T1000 (cell line): ENCODE results near the gene LINS1.

Experiments used
- DNase-seq: peaks from one replicate; lab custom pipeline; 2025; ENCODE audit warnings: mixed read lengths; lab: John Stamatoyannopoulos, UW

Gene LINS1

DNA sequence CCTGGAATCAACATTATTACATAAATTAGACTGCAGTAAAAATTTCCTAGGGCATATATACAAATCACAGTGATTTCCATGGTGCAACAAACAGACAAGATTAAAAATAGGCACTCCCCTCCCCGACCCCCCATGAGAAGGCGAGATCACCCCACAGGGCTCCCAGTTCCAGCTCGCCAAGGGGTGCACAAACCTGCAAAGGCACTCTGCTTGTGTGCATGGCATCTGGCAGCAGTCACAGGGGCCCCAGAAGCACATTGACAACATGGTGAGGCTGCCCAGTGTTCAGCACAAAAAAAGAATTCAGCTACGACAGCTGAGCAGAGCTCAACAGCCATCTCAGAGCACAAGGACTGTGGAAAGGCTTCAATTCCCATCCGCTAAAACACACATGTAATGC, 54.0 kb downstream of the LINS1 start:
- no peak for DNase-seq

DNA sequence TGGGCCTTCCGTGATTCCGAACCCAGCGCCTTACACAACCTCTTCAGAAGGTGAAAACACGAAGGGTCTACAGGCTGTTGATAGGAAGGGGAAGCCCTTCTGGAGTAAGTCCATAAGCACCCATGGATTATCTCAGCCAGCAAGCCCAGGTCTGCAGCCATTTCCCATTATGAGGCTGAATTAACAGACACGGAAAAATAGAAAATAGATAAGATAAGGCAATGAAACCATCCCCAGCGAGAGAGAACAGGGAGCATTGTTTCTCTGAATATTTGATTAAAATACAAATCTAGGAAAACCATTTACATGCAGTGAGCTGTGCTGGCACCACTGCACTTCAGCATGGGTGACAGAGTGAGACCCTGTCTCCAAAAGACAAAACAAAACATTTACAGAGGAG, 57.0 kb downstream of the LINS1 start:
- DNase-seq = no peak

DNA sequence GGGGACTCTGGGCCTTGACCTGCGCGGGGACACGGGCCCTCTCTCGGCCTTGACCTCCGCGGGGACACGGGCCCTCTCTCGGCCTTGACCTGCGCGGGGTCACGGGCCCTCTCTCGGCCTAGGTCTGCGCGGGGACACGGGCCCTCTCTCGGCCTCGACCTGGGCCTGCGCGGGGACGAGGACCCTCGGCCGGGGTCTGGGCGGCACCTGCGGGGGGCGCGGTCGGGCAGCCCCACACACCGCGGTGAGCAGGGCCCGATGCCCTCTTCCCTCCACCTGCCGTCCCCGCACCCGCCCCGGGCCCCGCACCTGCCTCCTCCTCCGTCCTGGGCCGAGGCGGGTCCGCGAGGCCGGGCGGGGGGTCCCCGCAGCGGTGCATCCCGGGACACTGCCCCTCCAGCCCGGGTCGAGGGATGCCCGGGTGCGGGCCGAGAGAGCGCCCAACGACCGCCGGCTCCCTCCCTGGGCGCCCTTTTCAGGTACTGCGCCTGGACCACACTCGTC, 57.6 kb downstream of the LINS1 start:
- DNase-seq = no peak

DNA sequence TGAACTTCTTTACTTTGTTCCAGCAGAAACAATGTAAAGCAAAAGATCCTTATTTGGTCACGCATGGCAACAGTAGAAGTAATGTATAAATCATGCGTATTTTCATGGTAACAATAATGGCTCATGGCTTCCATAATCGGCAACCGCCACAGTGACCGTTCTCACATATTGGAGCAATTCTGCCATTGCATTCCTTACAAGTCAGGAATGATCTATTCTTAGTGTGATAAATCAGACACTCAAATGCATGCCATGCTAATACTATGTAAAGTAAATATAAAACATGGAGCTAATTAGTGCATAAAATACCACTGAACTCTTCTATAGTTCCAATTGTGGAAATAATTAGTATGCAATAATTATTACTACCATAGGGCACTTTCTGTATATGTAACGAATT, 59.7 kb downstream of the LINS1 start:
- DNase-seq = no peak

DNA sequence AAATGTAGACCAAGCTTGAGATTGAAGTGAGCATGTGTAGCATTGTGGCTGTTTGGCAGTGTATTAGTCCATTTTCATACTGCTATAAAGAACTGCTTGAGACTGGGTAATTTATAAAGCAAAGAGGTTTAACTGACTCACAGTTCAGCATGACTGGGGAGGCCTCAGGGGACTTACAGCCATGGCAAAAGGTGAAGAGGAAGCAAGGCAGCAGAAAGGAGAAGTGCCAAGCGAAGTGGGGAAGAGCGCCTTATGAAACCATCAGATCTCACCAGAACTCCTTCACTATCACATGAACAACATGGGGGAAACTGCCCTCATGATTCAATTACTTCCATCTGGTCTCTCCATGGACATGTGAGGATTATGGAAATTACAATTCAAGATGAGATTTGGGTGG, 64.7 kb downstream of the LINS1 start:
- DNase-seq = no peak

DNA sequence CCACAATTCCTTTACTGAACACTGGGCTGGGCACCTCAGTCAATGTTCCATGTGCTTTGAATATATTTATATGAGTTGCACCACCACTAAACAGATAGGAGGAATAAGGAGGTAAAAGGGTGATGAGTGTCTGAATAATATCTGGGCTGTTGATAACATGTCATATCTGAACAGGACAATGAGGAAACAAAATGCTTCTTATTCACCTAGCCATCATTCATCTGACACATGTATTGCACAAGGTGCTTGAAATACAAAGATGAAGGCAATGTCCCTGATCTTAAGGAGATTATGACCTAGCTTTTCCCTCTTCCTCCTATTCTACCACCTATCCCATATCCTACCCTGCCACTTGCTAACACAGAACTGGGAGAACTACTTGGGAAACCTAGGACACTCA, 65.3 kb downstream of the LINS1 start:
- DNase-seq = no peak

DNA sequence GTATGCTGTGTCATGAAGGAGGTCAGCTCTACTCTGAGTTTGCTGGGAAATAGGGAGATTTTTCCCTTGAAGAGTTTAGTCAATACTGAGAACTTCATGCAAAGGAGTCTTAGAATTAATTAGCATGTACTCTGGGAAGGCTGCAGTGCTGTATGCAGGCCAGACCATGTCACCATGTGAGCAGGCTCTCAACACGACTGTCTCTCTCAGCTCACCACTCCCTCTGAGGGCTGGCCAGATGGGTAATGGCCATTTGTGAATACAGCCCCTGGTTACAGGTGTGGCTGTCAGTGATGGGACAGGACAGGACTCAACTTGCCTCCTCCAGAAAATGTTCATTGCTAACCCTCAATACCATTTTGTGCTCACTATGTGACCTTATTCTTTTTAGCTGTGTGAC, 68.1 kb downstream of the LINS1 start:
- no peak for DNase-seq

DNA sequence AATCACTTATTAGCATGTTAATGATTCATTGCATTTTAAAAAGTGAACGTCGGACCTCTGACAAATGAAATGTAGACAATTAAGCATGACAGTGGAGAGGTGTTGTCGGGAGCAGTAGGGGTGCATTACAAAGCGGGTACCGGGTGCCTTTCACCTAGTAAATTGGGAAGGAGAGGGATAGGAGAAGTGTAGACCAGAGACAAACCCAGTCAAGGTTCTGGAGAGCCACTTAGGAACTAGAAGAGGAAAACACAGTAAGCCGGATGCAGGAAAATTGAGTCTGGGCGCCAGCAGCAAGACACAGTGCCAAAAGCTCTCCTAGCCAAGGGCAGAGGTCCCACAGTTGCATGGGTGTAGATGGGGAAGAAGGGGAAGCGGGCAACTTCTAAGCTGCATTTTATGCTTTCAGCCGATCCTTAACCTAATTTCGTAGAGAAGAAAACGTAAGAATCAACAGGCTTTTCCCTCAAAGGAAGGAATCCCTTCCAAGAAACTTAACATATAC, 70.1 kb downstream of the LINS1 start:
- no peak for DNase-seq

DNA sequence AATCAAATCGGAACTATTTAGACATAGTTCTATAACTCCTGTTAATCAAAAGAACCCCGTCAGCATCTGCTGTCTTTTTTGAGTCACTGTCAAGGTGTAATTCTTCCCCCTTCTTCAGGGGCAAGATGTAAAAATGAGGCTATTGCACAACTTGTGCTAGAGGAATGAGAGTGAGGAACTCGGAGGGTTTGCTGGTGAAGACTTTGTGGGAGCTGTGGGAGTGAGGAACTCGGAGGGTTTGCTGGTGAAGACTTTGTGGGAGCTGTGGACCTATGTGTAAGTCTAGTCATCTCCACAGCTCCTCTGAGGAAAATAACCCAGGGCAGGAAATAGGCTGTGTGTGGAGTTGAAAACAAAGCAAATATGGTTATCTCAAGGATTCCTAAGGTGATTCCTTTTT, 70.8 kb downstream of the LINS1 start:
- DNase-seq = no peak

DNA sequence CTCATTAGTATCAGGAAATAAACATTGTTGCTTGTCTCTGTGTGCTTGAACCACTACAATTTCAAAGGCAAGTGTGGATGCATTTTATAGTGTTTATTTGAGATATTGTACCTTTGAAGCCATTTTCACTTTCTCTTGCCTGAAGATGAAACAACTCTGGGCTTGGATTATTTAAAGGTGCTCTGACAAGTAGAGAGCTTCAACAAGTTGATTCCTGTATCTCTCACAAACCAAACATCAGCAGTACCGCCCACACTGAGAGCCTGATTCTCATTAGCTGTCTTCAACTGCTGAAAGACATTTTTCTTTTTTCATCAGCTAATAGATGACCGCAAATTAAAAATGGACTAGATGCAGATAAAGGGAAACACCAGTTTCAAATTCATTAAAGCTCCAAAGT, 72.4 kb downstream of the LINS1 start:
- DNase-seq = no peak

DNA sequence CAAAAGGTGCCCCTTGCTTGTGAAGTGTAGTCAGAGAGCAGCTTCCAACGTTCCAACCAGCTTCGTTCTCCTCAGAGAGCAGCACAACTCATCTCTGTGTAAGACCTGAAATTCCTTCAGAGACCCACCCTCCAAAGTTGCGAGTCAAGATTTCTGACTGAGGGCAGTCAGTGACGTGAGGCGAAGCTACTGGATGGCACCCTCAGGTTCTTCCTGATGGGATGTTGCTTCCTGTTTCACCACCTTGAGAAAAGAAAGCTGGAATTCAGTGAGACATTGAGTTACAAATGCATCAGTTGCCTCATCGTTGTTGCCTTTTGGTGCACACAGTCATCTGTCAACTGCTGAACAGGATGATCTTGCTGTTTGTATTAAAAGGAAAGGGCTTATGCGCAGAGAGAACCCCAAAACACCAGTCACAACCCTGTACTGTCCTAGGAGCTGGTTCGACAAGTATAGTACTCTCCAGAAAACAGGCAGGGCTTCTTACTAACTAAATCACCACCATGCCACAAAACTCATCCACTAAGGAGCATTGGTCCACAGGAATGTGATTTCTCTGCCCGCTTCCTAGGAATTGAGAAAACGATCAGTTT, 73.1 kb downstream of the LINS1 start, which contains the start of gene CERS3:
Gene CERS3, minus strand, starts transcription at position 118 of the 596 bp plus-strand sequence. CDS start 27,101 bp downstream, outside the sequence.
- DNase-seq = no peak

DNA sequence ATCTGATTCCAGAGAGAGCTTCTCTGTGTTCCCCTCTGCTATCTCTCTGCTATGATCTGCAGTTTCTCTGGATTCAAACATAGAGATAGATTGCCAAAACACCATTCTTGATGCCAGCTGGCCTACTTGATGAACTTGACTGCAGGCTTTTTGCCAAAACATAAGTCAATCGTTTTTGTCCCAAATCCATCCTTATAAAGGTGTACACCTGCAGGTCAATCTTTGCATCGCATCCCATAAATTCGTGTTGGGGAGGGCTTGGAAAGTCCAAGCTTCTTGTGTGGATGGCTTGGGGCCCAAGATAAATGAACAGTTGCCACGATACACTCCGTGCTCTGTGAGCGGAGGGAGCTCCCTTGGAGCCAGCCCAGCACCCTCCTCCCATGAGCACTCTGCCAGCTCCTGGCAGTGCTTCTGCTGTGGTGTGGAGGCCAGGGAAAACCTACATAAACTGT, 75.9 kb downstream of the LINS1 start:
- DNase-seq = no peak

DNA sequence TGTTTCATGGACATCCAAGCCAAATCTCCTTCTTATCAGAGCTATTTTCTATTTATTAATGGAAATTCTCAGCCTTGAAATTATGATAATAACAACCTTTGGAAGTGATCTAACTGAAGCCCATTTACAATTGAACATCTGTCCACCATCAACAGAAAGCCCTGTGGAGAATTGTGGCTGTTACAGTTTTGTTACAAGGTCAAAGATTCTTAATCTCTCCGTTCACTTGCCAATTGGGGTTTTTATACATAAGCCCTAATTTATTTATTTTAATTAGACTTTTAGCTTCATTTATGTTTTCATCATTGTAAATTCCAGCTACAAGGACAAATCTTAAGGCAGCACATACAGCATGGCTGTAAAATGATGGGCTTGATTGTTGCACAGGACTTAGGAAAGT, 76.5 kb downstream of the LINS1 start:
- no peak for DNase-seq

DNA sequence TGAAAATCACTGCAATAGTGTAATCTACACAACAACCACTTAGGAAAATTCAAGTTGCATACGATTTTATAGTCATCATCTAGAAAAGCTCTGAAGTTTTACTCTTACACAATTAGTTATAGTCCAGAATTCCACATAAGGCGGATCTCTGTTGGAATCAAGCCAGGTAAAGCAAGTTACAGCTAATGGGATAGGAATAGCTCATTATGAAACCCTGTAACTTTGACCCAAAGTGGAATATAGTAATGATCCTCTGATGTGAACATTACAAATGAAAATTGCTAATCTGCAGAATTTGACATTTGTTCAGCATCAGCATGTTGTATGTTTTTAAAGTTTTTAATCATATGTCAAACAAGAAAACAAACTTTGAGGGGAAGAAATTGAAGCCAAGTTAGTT, 77.7 kb downstream of the LINS1 start:
- DNase-seq = no peak

DNA sequence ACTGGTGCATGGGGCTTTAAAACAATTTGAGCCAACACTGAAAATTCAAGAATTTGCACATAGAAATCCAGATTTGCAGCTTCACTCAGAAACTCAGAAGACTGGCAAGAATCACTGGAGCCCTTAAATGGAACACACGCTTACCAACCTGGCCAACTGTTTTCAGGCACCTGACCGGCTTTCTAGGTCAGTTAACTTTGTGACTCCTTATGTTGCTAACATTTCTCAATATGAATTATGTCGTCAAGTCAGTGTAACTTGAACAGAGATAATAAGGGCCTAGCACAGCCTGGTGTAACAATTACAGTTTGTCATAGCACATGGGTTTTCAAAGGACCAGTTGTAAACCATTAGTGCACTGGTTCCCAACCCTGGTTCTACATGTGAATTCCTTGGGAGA, 80.1 kb downstream of the LINS1 start:
- no peak for DNase-seq

DNA sequence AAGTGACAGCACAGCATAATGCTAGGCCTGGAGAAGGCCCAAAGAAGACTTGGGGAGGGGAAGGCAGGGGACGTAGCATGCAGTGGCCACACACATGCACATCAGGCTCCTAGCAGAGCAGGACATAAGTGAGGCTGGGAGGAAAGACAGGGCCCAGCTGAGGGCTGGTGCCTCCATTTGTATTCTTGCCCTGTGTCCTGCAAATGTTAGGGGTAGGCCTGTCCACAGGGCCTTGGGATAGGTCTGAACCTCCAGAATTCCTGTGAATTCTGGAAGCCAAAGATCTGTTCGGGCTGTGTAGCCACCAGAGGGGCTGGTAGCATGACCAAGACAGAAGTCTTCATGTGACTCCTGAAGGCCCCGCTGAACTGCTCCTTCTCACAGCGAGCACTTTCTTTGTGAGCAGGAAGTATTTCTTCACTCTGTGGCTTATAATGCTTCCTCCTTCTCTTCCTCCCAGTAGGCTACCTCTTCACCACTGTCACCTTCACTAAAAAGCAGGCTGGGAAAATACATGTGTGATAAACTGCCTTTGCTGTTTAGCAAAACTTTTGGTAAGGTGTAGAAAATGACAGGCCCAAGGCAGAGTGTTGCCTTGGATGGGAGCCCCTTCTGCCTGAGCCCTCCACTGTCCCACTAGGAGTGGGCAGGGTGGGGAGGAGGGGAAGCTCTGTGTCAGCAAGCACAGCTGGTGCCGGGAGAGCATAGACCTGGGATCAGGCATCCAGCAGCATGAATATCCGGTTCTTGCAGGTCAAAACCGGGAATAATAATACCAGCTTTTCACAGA, 81.7 kb downstream of the LINS1 start:
- DNase-seq = no peak

DNA sequence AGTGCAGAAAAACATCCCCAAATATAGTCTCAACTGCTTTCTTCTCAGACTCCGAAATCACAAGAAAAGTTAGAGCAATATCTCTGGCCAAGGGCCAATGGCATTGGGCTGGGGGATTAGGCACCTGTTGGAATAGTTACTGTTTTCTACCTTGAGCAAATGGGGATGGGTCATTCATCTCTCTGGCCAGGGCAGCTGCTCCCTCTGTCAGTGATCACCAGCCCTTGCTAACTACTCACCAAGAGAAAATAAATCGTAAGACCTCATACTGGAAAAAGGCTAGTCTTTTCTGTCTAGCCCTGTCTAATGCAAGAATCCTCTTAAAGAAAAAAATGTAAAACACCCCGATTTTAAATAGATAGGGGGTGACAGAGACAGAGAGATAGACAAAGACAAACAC, 84.1 kb downstream of the LINS1 start:
- DNase-seq = no peak
